ENCODE results near the gene SLMAP.

GRCh38 chr3:57805674-57806073, 49.6 kb downstream of the SLMAP start:
- TF ChIP-seq CTCF (IDR thresholded peaks at IDR 0.05): no peak
- no peak for TF ChIP-seq EP300 (IDR thresholded peaks at IDR 0.05)

All from suprapubic skin (tissue), 3 donors.